Endothelial cell of umbilical vein (primary cell): ENCODE data around the gene PARD3B. TPM values are rescaled to one million over a fixed set of nuclear protein-coding genes. Genes with fewer than 3 reads are reported as not detected.

Experiments
- BruUV-seq: library from RNA; stranded (reverse); fragments of 400-500 nt; replicated peaks from 2 replicates; lab custom pipeline; 2021; lab: Mats Ljungman, UMichigan
- CTCF ChIA-PET: fragments of 300-600, 350-600 bp; sonication (Branson Sonifier 250); formaldehyde crosslinking; loops from one replicate; lab custom pipeline; 2021; ENCODE audit warnings: antibody characterized with exemption, inconsistent platforms; lab: Charles Lee
- POLR2A ChIA-PET: fragments of 300-600, 350-600 bp; sonication (Branson Sonifier 250); formaldehyde crosslinking; loops from one replicate; lab custom pipeline; 2021; ENCODE audit warnings: antibody characterized with exemption, inconsistent platforms; lab: Charles Lee
- DNase-seq: peaks from one replicate; pipeline ENCODE4 v3.0.0-alpha.2; 2011; ENCODE audit warnings: low read depth, low spot score
- FAIRE-seq: peaks from 2 replicates; lab custom pipeline; 2011; peaks lifted over from hg19 to GRCh38; lab: Jason Lieb, UNC
- H2AFZ ChIP-seq: 2 replicates; pipeline ENCODE4 v1.6.0; 2012; ENCODE audit warnings: low read depth, low read length, control low read depth, inconsistent platforms
- H3K27ac ChIP-seq: 2 replicates; pipeline ENCODE4 v1.5.1; 2011; ENCODE audit warnings: low read depth, mild to moderate bottlenecking, control low read depth, low read length, moderate library complexity; ENCODE audit not compliant: insufficient read depth
- H3K27me3 ChIP-seq, 2 experiments: 2 replicates each; pipeline versions ENCODE4 v1.6.0 to v1.6.1; 2011; ENCODE audit warnings: low read length in 2 of 2, mixed read lengths in 1 of 2; ENCODE audit not compliant: control insufficient read depth in 2 of 2, insufficient read depth in 2 of 2
- H3K36me3 ChIP-seq, 2 experiments: 2 replicates in 1 of 2; 3 replicates in 1 of 2; pipeline ENCODE4 v1.5.1; 2011; ENCODE audit warnings: low read length in 2 of 2, mild to moderate bottlenecking in 1 of 2, moderate library complexity in 1 of 2; ENCODE audit not compliant: control insufficient read depth in 2 of 2, insufficient read depth in 2 of 2; ENCODE audit errors: extremely low read depth in 1 of 2
- H3K4me1 ChIP-seq: 3 replicates; pipeline ENCODE4 v1.5.1; 2011; ENCODE audit warnings: mild to moderate bottlenecking, low read length; ENCODE audit not compliant: control insufficient read depth, insufficient read depth; ENCODE audit errors: extremely low read depth
- H3K4me2 ChIP-seq: 2 replicates; pipeline ENCODE4 v1.6.1; 2011; ENCODE audit warnings: low read length, control low read depth, mixed read lengths; ENCODE audit not compliant: insufficient read depth
- H3K4me3 ChIP-seq, 3 experiments: fragments of 200-600 bp in 1 of 3; sonication (generic), shearing (Covaris generic) in 1 of 3; replicated peaks in 1 of 3; 2 replicates each; pipeline ENCODE4 v1.5.1; 2011 to 2016; ENCODE audit warnings: control low read depth in 3 of 3, low read length in 3 of 3, mild to moderate bottlenecking in 2 of 3, inconsistent platforms in 1 of 3, low read depth in 1 of 3, moderate library complexity in 1 of 3; ENCODE audit not compliant: insufficient read depth in 1 of 3
- H3K79me2 ChIP-seq: 2 replicates; pipeline ENCODE4 v1.6.0; 2012; ENCODE audit warnings: low read length, inconsistent platforms; ENCODE audit not compliant: control insufficient read depth, insufficient read depth
- H3K9ac ChIP-seq: replicated peaks from 2 replicates; pipeline ENCODE3; 2011; ENCODE audit warnings: low read length, control low read depth; ENCODE audit not compliant: insufficient read depth; ENCODE audit errors: extremely low read depth
- H3K9me1 ChIP-seq: replicated peaks from 3 replicates; pipeline ENCODE4 v1.6.0; 2011; ENCODE audit warnings: mild to moderate bottlenecking, low read length; ENCODE audit not compliant: control insufficient read depth, insufficient read depth; ENCODE audit errors: extremely low read depth
- H3K9me3 ChIP-seq: replicated peaks from 2 replicates; pipeline ENCODE4 v1.5.1; 2012; ENCODE audit warnings: low read length, inconsistent platforms; ENCODE audit not compliant: control insufficient read depth, insufficient read depth
- H4K20me1 ChIP-seq: replicated peaks from 2 replicates; pipeline ENCODE3; 2011; ENCODE audit warnings: mild to moderate bottlenecking, low read length; ENCODE audit not compliant: control insufficient read depth, insufficient read depth; ENCODE audit errors: extremely low read depth
- EZH2 ChIP-seq: IDR thresholded peaks from 2 replicates; pipeline ENCODE4 v1.6.1; 2012; ENCODE audit warnings: borderline replicate concordance, low read depth, mild to moderate bottlenecking, moderate library complexity, low read length, inconsistent platforms; ENCODE audit not compliant: severe bottlenecking
- FOS ChIP-seq: IDR thresholded peaks from 2 replicates; pipeline ENCODE4 v1.6.1; 2011; ENCODE audit warnings: mild to moderate bottlenecking, low read length, moderate library complexity, borderline replicate concordance; ENCODE audit not compliant: insufficient read depth
- GATA2 ChIP-seq: IDR thresholded peaks from 2 replicates; pipeline ENCODE4 v1.7.0; 2011; ENCODE audit warnings: low read depth, mild to moderate bottlenecking, moderate library complexity, mixed read lengths, low read length; ENCODE audit not compliant: insufficient read length, insufficient read depth
- JUN ChIP-seq: IDR thresholded peaks from 2 replicates; pipeline ENCODE4 v1.6.1; 2011; ENCODE audit warnings: borderline replicate concordance, low read depth; ENCODE audit not compliant: insufficient read length, insufficient read depth
- MYC ChIP-seq: IDR thresholded peaks from one replicate; pipeline ENCODE4 v1.6.1; 2011; ENCODE audit warnings: mild to moderate bottlenecking, low read depth, low read length
- POLR2A ChIP-seq: IDR thresholded peaks from 2 replicates; pipeline ENCODE4 v1.6.1; 2012; ENCODE audit warnings: low read depth, mild to moderate bottlenecking, control low read depth, low read length
- POLR2AphosphoS5 ChIP-seq: IDR thresholded peaks from 2 replicates; pipeline ENCODE4 v1.6.1; 2012; ENCODE audit warnings: low read depth, mild to moderate bottlenecking, control low read depth, low read length, moderate library complexity; ENCODE audit not compliant: insufficient read depth
- dilution Hi-C: fragments of 300-500 bp; cut with MboI; formaldehyde crosslinking; loops from one replicate; pipeline ENCODE4 v1.15.0; 2019; ENCODE audit warnings: low sequenced_read_pairs; ENCODE audit not compliant: extremely low pct_ligation_motif_present
- intact Hi-C: fragments of 100-400 bp; cut with micrococcal nuclease; formaldehyde crosslinking; loops from one replicate; pipeline ENCODE4 v1.10.0; 2022
- polyA plus RNA-seq, 4 experiments: library from polyadenylated mRNA; depleted of rRNA in 3 of 4; stranded (reverse) in 3 of 4; unstranded in 1 of 4; fragments of >200 nt; gene quantifications; 2 replicates each; pipeline versions ENCODE4 v1.2.1 to v1.2.3, GENCODE V29; 2011 to 2012; ENCODE audit warnings: missing spikeins in 1 of 4
- total RNA-seq: library from RNA; stranded (reverse); gene quantifications from 2 replicates; pipeline ENCODE4 v1.2.3, GENCODE V29; 2021
- TF ChIP-seq, protein P1 (sequence below): IDR thresholded peaks from 2 replicates; pipeline ENCODE4 v1.6.1; 2011; ENCODE audit not compliant: insufficient read depth, insufficient read length
- TF ChIP-seq, protein P2 (sequence below), 2 donors: IDR thresholded peaks; 1 replicate in 1 of 2; 2 replicates in 1 of 2; pipeline ENCODE4 v1.5.1; 2011; ENCODE audit warnings: low read length in 2 of 2, mild to moderate bottlenecking in 2 of 2, moderate library complexity in 2 of 2, control low read depth in 1 of 2, inconsistent platforms in 1 of 2, low read depth in 1 of 2; ENCODE audit not compliant: insufficient read depth in 1 of 2; ENCODE audit errors: extremely low read depth in 1 of 2

The PARD3B gene
- total and polyA plus RNA-seq, 2 donors (not counting 3 experiments of a cell fraction or from before 2014, with no cell fraction given): 2.2 to 30.9 TPM

DNA sequence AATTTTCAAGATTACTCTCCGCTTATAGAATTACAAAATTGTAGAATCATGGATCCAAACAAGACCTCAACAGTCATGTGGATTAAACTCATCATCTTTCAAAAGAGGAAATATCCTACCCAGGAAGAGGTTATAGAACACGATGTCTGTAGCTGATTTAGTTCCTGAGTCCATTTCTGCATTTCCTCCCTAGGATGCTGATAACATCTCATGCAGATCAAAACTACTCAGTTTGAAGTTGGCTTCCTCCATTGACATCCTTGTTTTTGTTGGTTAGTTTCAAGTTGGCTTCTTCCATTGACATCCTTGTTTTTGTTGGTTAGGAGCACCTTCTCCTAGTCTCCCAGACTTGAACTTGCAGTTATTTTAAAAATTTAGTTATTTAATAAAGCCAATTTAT, 147.5 kb downstream of the PARD3B start:
- peak; percentile 71 for FAIRE-seq
- Histone ChIP-seq H4K20me1 (no peaks in the 10 kb centered on the region), H3K79me2 (no peaks in the 10 kb centered on the region), H3K4me2 (peak overlapping the region; percentile 69), H3K9me3 (no peaks in the 10 kb centered on the region), H2AFZ (peak overlapping the region; percentile 60), H3K27ac (no peak overlapping the region), H3K4me3 (no peak overlapping the region), H3K9me1 (no peaks in the 10 kb centered on the region), H3K4me1 (peaks cover 18% of the 10 kb centered on the region), H3K9ac (no peak overlapping the region), H3K27me3 (no peaks in the 10 kb centered on the region), H3K36me3 (no peaks in the 10 kb centered on the region)
- ChIA-PET POLR2A (interaction anchor here (1.2 kb wide), 1 partner anchor 989 kb away, joined by 4 read pairs; the partner anchor contains the start of gene NRP2), CTCF (interaction anchor here (0.6 to 5.3 kb wide), 33 partner anchors 14 to 1233 kb away, joined by 3 to 40 read pairs (median 5); partner anchors contain the start of gene NRP2)
- dilution Hi-C loops (no loop called here), intact Hi-C loops (loop anchor here (1.0 to 5.0 kb wide), 9 partner anchors 147 to 988 kb away; partner anchors contain the start of gene PARD3B)
- DNase-seq: peak; percentile 16
- no peak for TF ChIP-seq FOS
- peak; percentile 97 for TF ChIP-seq GATA2
- no TSS peak for BruUV-seq

DNA sequence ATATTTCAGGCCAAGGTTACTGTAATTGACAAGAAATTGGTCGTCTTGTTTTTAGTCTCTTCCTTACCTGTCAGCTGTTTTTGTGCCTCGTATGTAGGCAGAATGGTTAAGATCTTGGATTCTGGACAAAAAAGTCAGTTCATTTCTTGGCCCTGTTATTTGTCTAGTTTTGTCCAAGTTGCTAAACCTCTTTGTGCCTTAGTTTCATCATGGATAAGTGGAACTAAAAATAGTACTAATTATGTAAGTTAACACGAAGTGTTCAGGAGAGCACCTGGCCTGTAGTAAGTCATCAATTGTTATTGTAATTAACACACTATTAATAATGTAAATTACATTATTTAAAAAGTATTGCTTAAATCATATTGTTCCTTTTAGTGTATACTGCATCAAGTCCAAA, 148.0 kb downstream of the PARD3B start:
- H2AFZ ChIP-seq: no peak overlapping the region
- H3K9me3 ChIP-seq: no peaks in the 10 kb centered on the region
- POLR2A ChIA-PET: no interaction called here
- no peaks in the 10 kb centered on the region for H3K36me3 ChIP-seq
- H3K9me1 ChIP-seq: no peaks in the 10 kb centered on the region
- no peak overlapping the region for H3K9ac ChIP-seq
- no peak for TF ChIP-seq EZH2
- TF ChIP-seq, protein P1, sequence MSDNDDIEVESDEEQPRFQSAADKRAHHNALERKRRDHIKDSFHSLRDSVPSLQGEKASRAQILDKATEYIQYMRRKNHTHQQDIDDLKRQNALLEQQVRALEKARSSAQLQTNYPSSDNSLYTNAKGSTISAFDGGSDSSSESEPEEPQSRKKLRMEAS: no peak
- no peak for TF ChIP-seq GATA2
- TF ChIP-seq FOS: no peak
- TF ChIP-seq JUN: no peak
- TF ChIP-seq, protein P2, sequence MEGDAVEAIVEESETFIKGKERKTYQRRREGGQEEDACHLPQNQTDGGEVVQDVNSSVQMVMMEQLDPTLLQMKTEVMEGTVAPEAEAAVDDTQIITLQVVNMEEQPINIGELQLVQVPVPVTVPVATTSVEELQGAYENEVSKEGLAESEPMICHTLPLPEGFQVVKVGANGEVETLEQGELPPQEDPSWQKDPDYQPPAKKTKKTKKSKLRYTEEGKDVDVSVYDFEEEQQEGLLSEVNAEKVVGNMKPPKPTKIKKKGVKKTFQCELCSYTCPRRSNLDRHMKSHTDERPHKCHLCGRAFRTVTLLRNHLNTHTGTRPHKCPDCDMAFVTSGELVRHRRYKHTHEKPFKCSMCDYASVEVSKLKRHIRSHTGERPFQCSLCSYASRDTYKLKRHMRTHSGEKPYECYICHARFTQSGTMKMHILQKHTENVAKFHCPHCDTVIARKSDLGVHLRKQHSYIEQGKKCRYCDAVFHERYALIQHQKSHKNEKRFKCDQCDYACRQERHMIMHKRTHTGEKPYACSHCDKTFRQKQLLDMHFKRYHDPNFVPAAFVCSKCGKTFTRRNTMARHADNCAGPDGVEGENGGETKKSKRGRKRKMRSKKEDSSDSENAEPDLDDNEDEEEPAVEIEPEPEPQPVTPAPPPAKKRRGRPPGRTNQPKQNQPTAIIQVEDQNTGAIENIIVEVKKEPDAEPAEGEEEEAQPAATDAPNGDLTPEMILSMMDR (IDR thresholded peaks at IDR 0.05; ENCODE audit: extremely low read depth in 1 of 2, insufficient read depth in 1 of 2, low read depth in 1 of 2, low read length in 2 of 2): no peak
- TF ChIP-seq MYC: no peak
- no peak for TF ChIP-seq POLR2AphosphoS5
- no peak for TF ChIP-seq POLR2A
- no TSS peak for BruUV-seq
- no peaks in the 10 kb centered on the region for H3K27me3 ChIP-seq
- dilution Hi-C loops (no loop called here), intact Hi-C loops (loop anchor here (5.0 kb wide), 1 partner anchor 149 kb away; no protein-coding TSS in a partner anchor)
- H3K4me3 ChIP-seq: no peak overlapping the region
- FAIRE-seq (no peak), DNase-seq (no peak)
- no peak overlapping the region for H3K27ac ChIP-seq
- H3K4me2 ChIP-seq: no peak overlapping the region
- H3K79me2 ChIP-seq: no peaks in the 10 kb centered on the region
- peaks cover 18% of the 10 kb centered on the region for H3K4me1 ChIP-seq
- H4K20me1 ChIP-seq: no peaks in the 10 kb centered on the region
- CTCF ChIA-PET: interaction anchor here (1.2 to 5.3 kb wide), 12 partner anchors 21 to 1233 kb away, joined by 3 to 40 read pairs (median 12); partner anchors contain the start of gene NRP2
